Chondrocyte (in vitro differentiated cells): ENCODE results near the gene LMF2. TPM values are rescaled to one million over a fixed set of nuclear protein-coding genes. Genes with fewer than 3 reads are reported as not detected.

Experiments
- DNase-seq: peaks from one replicate; pipeline ENCODE4 v3.0.0; 2021; ENCODE audit warnings: mixed read lengths, low spot score
- H3K27ac Mint-ChIP-seq: one replicate; pipeline ENCODE4 v1.8.0; 2021; ENCODE audit warnings: mild to moderate bottlenecking, moderate library complexity, mixed read lengths; ENCODE audit not compliant: unreplicated experiment
- H3K27me3 Mint-ChIP-seq: 2 replicates; pipeline ENCODE4 v1.8.0; 2021; ENCODE audit warnings: low read depth, mixed read lengths
- H3K36me3 Mint-ChIP-seq: 2 replicates; pipeline ENCODE4 v1.8.0; 2021; ENCODE audit warnings: low read depth, mixed read lengths
- H3K4me1 Mint-ChIP-seq: 2 replicates; pipeline ENCODE4 v1.8.0; 2021; ENCODE audit warnings: low read depth, mild to moderate bottlenecking, mixed read lengths
- H3K4me3 Mint-ChIP-seq: one replicate; pipeline ENCODE4 v1.8.0; 2021; ENCODE audit warnings: mild to moderate bottlenecking, moderate library complexity, mixed read lengths; ENCODE audit not compliant: unreplicated experiment
- H3K9me3 Mint-ChIP-seq: 2 replicates; pipeline ENCODE4 v1.8.0; 2021; ENCODE audit warnings: low read depth, mixed read lengths
- CTCF ChIP-seq: fragments of 200-600 bp; sonication (generic); IDR thresholded peaks from 2 replicates; pipeline ENCODE4 v1.5.0; 2021; ENCODE audit warnings: antibody characterized with exemption, mild to moderate bottlenecking, moderate library complexity
- total RNA-seq: library from RNA; stranded (reverse); gene quantifications from 3 replicates; pipeline ENCODE4 v1.2.1, GENCODE V29; 2021

The LMF2 gene
- total RNA-seq, 1 donor from 2014 or later: 120 TPM

GRCh38 chr22:50479721-50480120, 27.8 kb downstream of the LMF2 start:
- no peaks in the 10 kb centered on the region for H3K27me3 Mint-ChIP-seq
- no peaks in the 10 kb centered on the region for H3K9me3 Mint-ChIP-seq
- no peak for TF ChIP-seq CTCF
- no peak overlapping the region for H3K4me3 Mint-ChIP-seq
- peaks cover 16% of the 10 kb centered on the region for H3K4me1 Mint-ChIP-seq
- no peak for DNase-seq
- peaks cover 2% of the 10 kb centered on the region for H3K36me3 Mint-ChIP-seq
- no peak overlapping the region for H3K27ac Mint-ChIP-seq

GRCh38 chr22:50477923-50478322, 29.6 kb downstream of the LMF2 start:
- no peak for DNase-seq
- H3K4me1 Mint-ChIP-seq: peaks cover 20% of the 10 kb centered on the region
- TF ChIP-seq CTCF: no peak
- H3K9me3 Mint-ChIP-seq: no peaks in the 10 kb centered on the region
- no peaks in the 10 kb centered on the region for H3K36me3 Mint-ChIP-seq
- H3K27me3 Mint-ChIP-seq: no peaks in the 10 kb centered on the region
- H3K27ac Mint-ChIP-seq: no peak overlapping the region
- H3K4me3 Mint-ChIP-seq: no peak overlapping the region

GRCh38 chr22:50476868-50477267, 30.6 kb downstream of the LMF2 start:
- TF ChIP-seq CTCF: no peak
- H3K4me3 Mint-ChIP-seq: no peak overlapping the region
- peaks cover 26% of the 10 kb centered on the region for H3K4me1 Mint-ChIP-seq
- no peaks in the 10 kb centered on the region for H3K27me3 Mint-ChIP-seq
- H3K9me3 Mint-ChIP-seq: no peaks in the 10 kb centered on the region
- H3K27ac Mint-ChIP-seq: no peak overlapping the region
- H3K36me3 Mint-ChIP-seq: no peaks in the 10 kb centered on the region
- no peak for DNase-seq

GRCh38 chr22:50475652-50476002, 31.9 kb downstream of the LMF2 start:
- no peaks in the 10 kb centered on the region for H3K9me3 Mint-ChIP-seq
- no peak for TF ChIP-seq CTCF
- peak overlapping the region; percentile 58 for H3K4me3 Mint-ChIP-seq
- H3K36me3 Mint-ChIP-seq: no peaks in the 10 kb centered on the region
- H3K27me3 Mint-ChIP-seq: no peaks in the 10 kb centered on the region
- DNase-seq: no peak
- no peak overlapping the region for H3K27ac Mint-ChIP-seq
- H3K4me1 Mint-ChIP-seq: peaks cover 30% of the 10 kb centered on the region

- TF ChIP-seq CTCF: no peak
- Mint-ChIP-seq H3K9me3 (no peaks in the 10 kb centered on the region), H3K27me3 (no peaks in the 10 kb centered on the region), H3K36me3 (no peaks in the 10 kb centered on the region), H3K4me3 (peak within 1 kb of the TSS; percentile 97), H3K27ac (peak within 1 kb of the TSS; percentile 98), H3K4me1 (peaks cover 37% of the 10 kb centered on the region)
- no peak for DNase-seq
Measured at GRCh38 chr22:50474710-50475651, 32.5 kb downstream of the LMF2 start, which contains the start of gene SBF1. Gene SBF1, minus strand, starts transcription at chr22:50475035. Its CDS starts 195 bp downstream, at chr22:50474840.
